GM18508 (cell line): Measurements from ENCODE around the gene KCNN1.
"Not testable (repeated sequence)": the region's sequence is repeated elsewhere in the genome, so short reads cannot be mapped to it uniquely, and the experiment has no call there.

Experiments
- ATAC-seq: cut with Tn5 transposase; IDR thresholded peaks from one replicate; pipeline ENCODE4 v1.9.1; 2021; ENCODE audit warnings: moderate number of reproducible peaks; ENCODE audit not compliant: insufficient read depth, unreplicated experiment

Gene KCNN1

GRCh38 chr19:18020212-18021085 lies 53.5 kb downstream of the KCNN1 start:
- no peak for ATAC-seq

- no peak for ATAC-seq
Measured at GRCh38 chr19:18021121-18021755, 54.3 kb downstream of the KCNN1 start.

- ATAC-seq = no peak
Measured at GRCh38 chr19:18023622-18024251, 56.8 kb downstream of the KCNN1 start.

DNA sequence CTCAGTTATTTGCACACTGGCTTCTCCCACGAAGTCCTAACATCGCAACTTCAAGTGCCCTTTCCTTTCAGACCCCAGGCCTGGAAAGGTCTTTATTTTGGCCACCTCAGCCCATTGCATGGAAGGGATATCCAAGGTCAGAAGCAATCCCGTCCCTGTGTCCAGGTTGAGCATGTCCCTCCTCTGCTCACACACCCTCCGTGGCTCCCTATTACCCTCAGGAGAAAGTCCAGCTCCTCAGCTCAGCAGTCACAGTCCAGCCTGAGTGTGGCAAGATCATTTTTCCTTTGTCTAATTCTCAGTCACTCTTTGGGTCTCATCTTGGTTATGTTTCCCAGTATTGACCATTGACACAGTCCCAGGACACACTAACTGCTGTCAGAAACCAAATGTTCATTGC lies 60.2 kb downstream of the KCNN1 start:
- ATAC-seq = no peak

- ATAC-seq = no peak
Measured at GRCh38 chr19:18029617-18030338, 62.9 kb downstream of the KCNN1 start.

GRCh38 chr19:18031401-18031800 lies 64.5 kb downstream of the KCNN1 start:
- ATAC-seq = not testable (repeated sequence)

DNA sequence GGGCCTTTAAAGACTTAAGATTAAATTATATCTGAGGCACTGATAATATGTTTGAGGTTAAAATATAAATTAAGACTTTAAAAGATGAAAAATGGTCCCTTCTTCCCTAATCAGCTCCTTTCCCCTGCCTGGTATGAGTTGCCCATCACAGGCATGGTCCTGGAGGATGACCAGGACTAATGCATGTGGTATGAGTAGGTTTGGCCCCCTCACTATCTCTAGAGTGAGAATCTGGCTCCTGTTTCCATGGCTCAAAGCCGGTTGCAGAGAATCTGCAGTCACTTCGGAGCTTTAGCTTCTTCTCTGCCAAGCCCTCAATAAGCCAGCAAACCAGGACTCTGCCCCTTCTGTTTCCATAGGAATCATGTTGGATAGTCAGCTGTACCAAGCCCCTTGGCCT lies 65.2 kb downstream of the KCNN1 start:
- ATAC-seq = not testable (repeated sequence)

- ATAC-seq = no peak
Measured at GRCh38 chr19:18041054-18041453, 74.1 kb downstream of the KCNN1 start.

- ATAC-seq = no peak
Measured at GRCh38 chr19:18043676-18044075, 76.8 kb downstream of the KCNN1 start.

DNA sequence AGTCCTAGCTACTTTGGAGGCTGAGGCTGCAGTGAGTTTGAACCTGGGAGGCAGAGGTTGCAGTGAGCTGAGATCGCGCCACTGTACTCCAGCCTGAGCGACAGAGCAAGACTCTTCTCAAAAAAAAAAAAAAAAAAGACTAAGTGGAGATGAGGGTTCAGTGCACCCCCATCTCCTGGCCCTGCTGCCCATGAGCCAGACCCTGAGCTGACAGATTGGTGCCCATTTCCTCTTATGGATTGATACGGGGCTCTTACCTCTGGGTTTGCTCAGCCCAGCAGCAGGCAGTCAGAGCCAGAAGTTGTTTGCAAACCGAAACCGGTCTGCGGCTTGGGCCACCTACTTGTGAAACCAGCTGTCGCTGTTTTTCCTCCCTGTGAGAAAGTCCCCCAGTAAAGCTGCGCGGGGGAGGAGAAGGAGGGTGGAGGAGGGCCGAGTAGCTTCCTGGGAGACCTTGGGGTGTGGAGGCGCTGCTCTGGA lies 78.0 kb downstream of the KCNN1 start:
- ATAC-seq = peak; percentile 66

- ATAC-seq = no peak
Measured at GRCh38 chr19:18045307-18046050, 78.6 kb downstream of the KCNN1 start.

DNA sequence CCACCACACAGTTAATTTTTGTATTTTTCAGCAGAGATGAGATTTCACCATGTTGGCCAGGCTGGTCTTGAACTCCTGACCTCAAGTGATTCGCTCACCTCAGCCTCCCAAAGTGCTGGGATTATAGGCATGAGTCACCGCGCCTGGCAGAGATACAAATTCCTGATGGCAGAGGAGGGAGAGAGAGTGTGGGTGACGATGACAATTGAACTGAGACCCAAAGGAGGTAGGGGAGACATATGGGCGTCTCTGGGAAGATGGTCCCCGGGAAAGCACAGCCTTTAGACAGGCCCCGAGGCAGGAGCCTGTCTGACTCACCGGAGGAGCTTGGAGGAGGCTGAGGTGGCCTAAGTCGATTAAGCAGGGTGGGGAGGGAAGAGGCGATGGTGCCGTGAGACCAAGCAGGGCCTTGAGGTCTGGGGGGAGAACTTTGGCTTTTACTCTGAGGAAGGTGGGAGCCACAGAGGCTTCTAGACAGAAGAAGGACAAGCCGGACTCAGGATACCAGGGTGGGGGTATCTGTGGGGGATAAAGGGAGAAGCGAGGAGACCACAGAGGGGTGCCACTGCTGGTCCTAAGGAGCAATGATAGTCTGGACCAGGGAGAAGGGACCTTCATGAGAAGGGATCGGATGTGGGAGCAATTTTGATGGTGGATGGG lies 79.3 kb downstream of the KCNN1 start:
- no peak for ATAC-seq

DNA sequence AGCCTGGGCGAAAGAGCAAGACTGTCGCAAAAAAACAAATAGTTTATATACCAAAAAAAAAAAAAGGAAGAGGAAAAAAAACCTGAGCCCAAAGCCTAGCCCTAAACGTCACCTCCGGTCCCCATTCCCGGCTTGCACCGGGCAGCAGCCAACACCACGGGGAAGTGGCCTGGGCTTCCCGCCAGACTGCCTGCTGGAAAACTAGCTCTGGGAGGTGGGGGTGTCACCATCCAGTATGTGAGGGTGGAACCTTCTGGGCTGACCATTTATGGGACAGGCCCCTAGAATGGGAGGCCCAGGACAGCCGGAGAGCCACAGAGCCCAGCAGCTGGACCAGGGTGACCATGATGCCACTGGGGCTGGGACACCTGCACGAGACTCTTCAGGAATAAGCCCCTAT lies 82.5 kb downstream of the KCNN1 start:
- ATAC-seq = no peak
